ENCODE measurements around the gene KRTAP6-2. TPM values are rescaled to one million over a fixed set of nuclear protein-coding genes. Genes with fewer than 3 reads are reported as not detected.

Gene KRTAP6-2, protein sequence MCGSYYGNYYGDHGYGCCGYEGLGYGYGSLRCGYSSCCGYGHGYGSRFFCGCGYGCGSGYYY
- total RNA-seq, result not detected in 2 replicates

DNA sequence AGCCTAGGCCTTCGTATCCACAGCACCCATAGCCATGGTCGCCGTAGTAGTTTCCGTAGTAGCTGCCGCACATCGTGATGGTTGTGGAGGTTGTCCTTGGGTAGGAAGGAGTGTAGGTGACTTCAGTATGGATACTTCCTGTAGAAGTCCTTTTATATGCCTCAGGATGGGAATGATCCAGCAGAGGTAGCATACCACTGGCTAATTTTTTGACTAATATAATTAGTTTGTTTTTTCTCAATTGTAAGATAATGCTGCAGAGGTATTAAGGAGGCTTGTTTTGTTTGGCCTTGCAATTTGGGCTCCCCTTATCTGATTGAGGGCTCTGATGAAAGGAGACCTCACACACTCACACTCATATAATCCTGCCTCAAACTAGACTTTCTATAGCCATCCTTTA lies at the start of gene KRTAP6-2:
TSS of gene KRTAP6-2 (minus strand) at position 101 of the 400 bp plus-strand sequence. CDS start at position 73, 28 bp downstream.
- Mint-ChIP-seq H3K4me3 (no peak within 1 kb of the TSS), H3K27me3 (no peaks in the 10 kb centered on the region), H3K27ac (no peak within 1 kb of the TSS), H3K4me1 (no peaks in the 10 kb centered on the region), H3K9me3 (peaks cover 9% of the 10 kb centered on the region), H3K36me3 (ENCODE audit: low read depth) (no peaks in the 10 kb centered on the region)
- no peak for DNase-seq
- intact Hi-C loops (cut with micrococcal nuclease), result no loop called here

GRCh38 chr21:30646904-30647414 lies 48.3 kb upstream of the KRTAP6-2 start:
- Mint-ChIP-seq H3K9me3 (no peaks in the 10 kb centered on the region), H3K4me3 (no peak overlapping the region), H3K27ac (no peak overlapping the region), H3K4me1 (no peaks in the 10 kb centered on the region), H3K27me3 (peaks cover 2% of the 10 kb centered on the region), H3K36me3 (ENCODE audit: low read depth) (no peaks in the 10 kb centered on the region)
- DNase-seq, result no peak
- intact Hi-C loops (cut with micrococcal nuclease), result no loop called here

GRCh38 chr21:30642564-30642963 lies 43.9 kb upstream of the KRTAP6-2 start, which contains the start of gene KRTAP20-3:
Gene KRTAP20-3 (plus strand): TSS chr21:30642864.
- Mint-ChIP-seq H3K36me3 (ENCODE audit: low read depth) (no peaks in the 10 kb centered on the region), H3K4me1 (no peaks in the 10 kb centered on the region), H3K27me3 (no peaks in the 10 kb centered on the region), H3K27ac (no peak within 1 kb of the TSS), H3K4me3 (no peak within 1 kb of the TSS), H3K9me3 (no peaks in the 10 kb centered on the region)
- DNase-seq, result no peak
- intact Hi-C loops (cut with micrococcal nuclease), result no loop called here

DNA sequence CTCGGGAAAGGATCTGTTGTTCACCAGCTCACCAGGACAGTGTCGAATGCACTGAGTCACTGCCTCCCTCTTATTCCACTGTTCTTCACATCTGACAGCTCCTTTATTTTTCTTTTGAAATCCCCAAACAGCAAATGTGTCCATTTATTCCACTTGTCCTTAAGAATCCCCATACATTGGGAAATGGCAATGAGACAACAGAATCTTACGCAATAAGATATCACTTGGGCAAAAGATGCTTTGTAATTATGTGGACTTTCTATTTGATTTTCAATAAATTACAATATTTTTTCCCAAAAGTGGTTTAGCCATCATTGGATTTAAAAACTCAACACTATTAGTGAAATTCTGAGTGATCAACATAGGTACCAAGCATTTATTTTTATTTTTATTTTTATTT lies 40.0 kb upstream of the KRTAP6-2 start:
- H3K4me3 Mint-ChIP-seq, result no peak overlapping the region
- no peaks in the 10 kb centered on the region for H3K27me3 Mint-ChIP-seq
- H3K27ac Mint-ChIP-seq, result no peak overlapping the region
- no peaks in the 10 kb centered on the region for H3K36me3 Mint-ChIP-seq (ENCODE audit: low read depth)
- no peak for DNase-seq
- intact Hi-C loops (cut with micrococcal nuclease), result no loop called here
- no peaks in the 10 kb centered on the region for H3K9me3 Mint-ChIP-seq
- H3K4me1 Mint-ChIP-seq, result no peaks in the 10 kb centered on the region

DNA sequence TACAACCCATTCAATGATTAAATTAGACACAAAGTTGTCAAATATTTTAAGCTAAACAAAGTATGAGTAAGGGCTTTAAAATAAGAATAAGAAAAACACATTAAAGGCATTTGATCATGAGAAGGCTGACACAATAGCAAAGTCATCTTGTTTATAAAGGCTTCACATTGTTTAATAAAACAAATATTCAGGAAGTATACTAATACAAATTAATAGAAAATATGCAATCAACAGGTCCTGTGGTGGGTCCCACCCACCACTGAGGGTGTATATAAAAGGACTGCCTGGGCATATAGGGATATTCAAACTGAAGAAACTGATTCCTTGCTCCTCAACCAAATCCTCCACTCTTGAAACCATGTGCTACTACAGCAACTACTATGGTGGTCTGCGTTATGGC lies 36.2 kb upstream of the KRTAP6-2 start, which contains the start of gene KRTAP20-2:
TSS of gene KRTAP20-2 (plus strand) at position 301 of the 400 bp plus-strand sequence. CDS start at position 359, 58 bp downstream.
- Mint-ChIP-seq H3K4me1 (no peaks in the 10 kb centered on the region), H3K36me3 (ENCODE audit: low read depth) (no peaks in the 10 kb centered on the region), H3K27me3 (no peaks in the 10 kb centered on the region), H3K9me3 (no peaks in the 10 kb centered on the region), H3K4me3 (no peak within 1 kb of the TSS), H3K27ac (no peak within 1 kb of the TSS)
- DNase-seq, result no peak
- intact Hi-C loops (cut with micrococcal nuclease), result no loop called here

DNA sequence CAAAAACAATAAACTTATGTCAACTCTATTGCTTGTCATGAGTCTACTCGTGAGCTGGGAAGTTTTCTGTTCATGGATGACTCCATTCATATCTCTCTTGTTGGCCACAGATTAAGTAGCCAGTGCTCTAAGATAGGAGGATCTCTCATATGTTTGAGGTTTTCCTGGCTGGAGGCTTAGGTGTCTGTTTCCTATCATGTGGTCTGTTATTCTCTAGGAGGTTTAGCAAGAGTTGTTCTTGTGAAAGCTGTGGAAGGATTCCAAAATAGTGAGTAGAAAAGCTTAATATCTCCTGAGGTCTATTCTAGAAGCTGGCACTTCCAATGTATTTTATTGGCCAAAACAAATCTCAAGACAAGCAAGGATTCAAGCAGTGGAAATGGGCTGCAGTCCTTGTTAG lies 30.5 kb upstream of the KRTAP6-2 start:
- DNase-seq, result no peak
- Mint-ChIP-seq H3K9me3 (no peaks in the 10 kb centered on the region), H3K4me3 (no peak overlapping the region), H3K36me3 (ENCODE audit: low read depth) (no peaks in the 10 kb centered on the region), H3K4me1 (no peaks in the 10 kb centered on the region), H3K27ac (no peak overlapping the region), H3K27me3 (no peaks in the 10 kb centered on the region)
- intact Hi-C loops (cut with micrococcal nuclease), result no loop called here

DNA sequence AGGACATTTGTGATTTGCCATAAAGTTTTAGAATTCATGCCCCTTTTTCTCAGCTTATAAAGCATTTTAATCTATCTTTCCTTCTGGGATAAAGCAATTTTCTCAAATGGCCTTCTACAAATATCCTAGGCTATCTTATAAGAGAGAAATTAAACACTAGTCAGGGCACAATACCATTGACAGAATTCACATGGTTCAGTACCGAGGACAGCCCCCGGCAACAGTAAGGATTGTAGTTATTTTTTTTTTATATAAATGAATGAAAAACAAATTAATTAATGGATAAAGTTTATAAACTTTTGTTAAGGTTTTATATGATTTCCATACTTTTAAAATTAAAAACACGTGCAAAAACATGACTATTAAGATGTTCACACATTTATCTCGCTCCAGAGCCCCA lies 29.4 kb upstream of the KRTAP6-2 start:
- no peak overlapping the region for H3K4me3 Mint-ChIP-seq
- intact Hi-C loops (cut with micrococcal nuclease), result no loop called here
- H3K36me3 Mint-ChIP-seq (ENCODE audit: low read depth), result no peaks in the 10 kb centered on the region
- no peaks in the 10 kb centered on the region for H3K4me1 Mint-ChIP-seq
- no peaks in the 10 kb centered on the region for H3K27me3 Mint-ChIP-seq
- H3K27ac Mint-ChIP-seq, result no peak overlapping the region
- DNase-seq, result no peak
- H3K9me3 Mint-ChIP-seq, result no peaks in the 10 kb centered on the region

GRCh38 chr21:30625449-30626165 lies 26.9 kb upstream of the KRTAP6-2 start:
- H3K27ac Mint-ChIP-seq, result no peak overlapping the region
- intact Hi-C loops (cut with micrococcal nuclease), result no loop called here
- no peak for DNase-seq
- no peaks in the 10 kb centered on the region for H3K27me3 Mint-ChIP-seq
- H3K36me3 Mint-ChIP-seq (ENCODE audit: low read depth), result no peaks in the 10 kb centered on the region
- no peaks in the 10 kb centered on the region for H3K4me1 Mint-ChIP-seq
- no peaks in the 10 kb centered on the region for H3K9me3 Mint-ChIP-seq
- H3K4me3 Mint-ChIP-seq, result no peak overlapping the region

DNA sequence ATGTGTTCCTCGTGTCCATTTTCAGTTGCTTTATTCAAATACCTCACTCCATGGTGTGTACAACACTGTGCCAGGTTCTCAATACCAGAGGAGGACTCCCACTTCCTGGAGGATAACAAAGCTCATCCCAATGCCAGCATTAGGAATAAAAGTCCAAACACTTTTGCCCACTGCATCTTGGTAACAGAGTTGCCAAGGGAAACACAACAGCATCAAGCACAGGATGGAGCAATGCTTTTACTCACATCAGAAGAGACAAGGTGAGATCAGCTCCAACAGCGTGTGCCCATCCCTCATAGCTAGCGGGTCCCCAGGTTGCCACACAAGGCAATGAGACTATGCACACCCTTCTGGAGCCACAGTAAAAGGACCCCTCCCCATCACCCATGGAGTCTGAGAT lies 24.7 kb upstream of the KRTAP6-2 start:
- intact Hi-C loops (cut with micrococcal nuclease), result no loop called here
- no peak for DNase-seq
- no peaks in the 10 kb centered on the region for H3K27me3 Mint-ChIP-seq
- no peak overlapping the region for H3K4me3 Mint-ChIP-seq
- H3K36me3 Mint-ChIP-seq (ENCODE audit: low read depth), result no peaks in the 10 kb centered on the region
- H3K9me3 Mint-ChIP-seq, result no peaks in the 10 kb centered on the region
- no peak overlapping the region for H3K27ac Mint-ChIP-seq
- no peaks in the 10 kb centered on the region for H3K4me1 Mint-ChIP-seq

DNA sequence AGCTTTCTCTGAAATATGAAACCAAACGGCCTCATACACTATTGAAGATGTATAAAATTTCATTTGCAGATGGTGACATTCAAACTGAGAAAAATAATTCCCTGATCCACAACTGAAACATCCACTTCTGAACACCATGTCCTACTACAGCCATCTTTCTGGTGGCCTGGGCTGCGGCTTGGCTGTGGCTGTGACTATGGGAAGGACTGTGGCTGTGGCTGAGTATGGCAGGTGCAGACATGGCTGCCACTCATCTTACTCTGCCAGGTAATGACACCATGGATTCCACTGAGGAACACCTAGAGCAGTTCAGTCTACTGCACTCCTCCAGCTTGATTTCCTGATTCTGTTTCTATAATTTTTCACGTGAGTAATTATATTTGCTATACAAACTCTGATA lies 21.8 kb upstream of the KRTAP6-2 start, which contains the start of gene KRTAP20-4:
TSS of gene KRTAP20-4 (plus strand) at position 106 of the 400 bp plus-strand sequence.
- DNase-seq, result no peak
- no peak within 1 kb of the TSS for H3K27ac Mint-ChIP-seq
- H3K4me3 Mint-ChIP-seq, result no peak within 1 kb of the TSS
- no peaks in the 10 kb centered on the region for H3K27me3 Mint-ChIP-seq
- no peaks in the 10 kb centered on the region for H3K9me3 Mint-ChIP-seq
- intact Hi-C loops (cut with micrococcal nuclease), result no loop called here
- H3K4me1 Mint-ChIP-seq, result no peaks in the 10 kb centered on the region
- H3K36me3 Mint-ChIP-seq (ENCODE audit: low read depth), result no peaks in the 10 kb centered on the region

GRCh38 chr21:30620080-30620479 lies 21.4 kb upstream of the KRTAP6-2 start:
- no peaks in the 10 kb centered on the region for H3K4me1 Mint-ChIP-seq
- no peak overlapping the region for H3K4me3 Mint-ChIP-seq
- intact Hi-C loops (cut with micrococcal nuclease), result no loop called here
- no peak for DNase-seq
- no peaks in the 10 kb centered on the region for H3K9me3 Mint-ChIP-seq
- no peaks in the 10 kb centered on the region for H3K27me3 Mint-ChIP-seq
- no peak overlapping the region for H3K27ac Mint-ChIP-seq
- H3K36me3 Mint-ChIP-seq (ENCODE audit: low read depth), result no peaks in the 10 kb centered on the region

DNA sequence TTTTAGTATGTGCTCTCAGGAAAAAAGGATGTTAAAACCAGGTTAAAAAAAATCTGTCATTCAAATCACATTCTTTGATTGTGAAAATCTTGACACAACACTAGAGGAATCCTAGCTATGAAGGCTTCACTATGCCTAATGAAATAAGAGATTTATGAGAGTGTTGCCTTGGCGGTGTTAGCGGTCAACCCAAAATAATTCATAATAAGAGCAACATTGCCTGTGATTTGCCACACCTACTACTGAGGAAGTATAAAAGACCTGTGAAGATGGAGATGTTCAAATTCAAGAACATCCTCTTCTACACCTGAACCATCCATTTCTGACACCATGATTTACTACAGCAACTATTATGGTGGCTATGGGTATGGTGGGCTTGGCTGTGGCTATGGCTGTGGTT lies 17.4 kb upstream of the KRTAP6-2 start, which contains the start of gene KRTAP20-1:
TSS of gene KRTAP20-1 (plus strand) at position 301 of the 400 bp plus-strand sequence. CDS start at position 331, 30 bp downstream.
- H3K27me3 Mint-ChIP-seq, result no peaks in the 10 kb centered on the region
- H3K9me3 Mint-ChIP-seq, result no peaks in the 10 kb centered on the region
- intact Hi-C loops (cut with micrococcal nuclease), result no loop called here
- no peak within 1 kb of the TSS for H3K27ac Mint-ChIP-seq
- no peaks in the 10 kb centered on the region for H3K4me1 Mint-ChIP-seq
- no peak within 1 kb of the TSS for H3K4me3 Mint-ChIP-seq
- no peaks in the 10 kb centered on the region for H3K36me3 Mint-ChIP-seq (ENCODE audit: low read depth)
- no peak for DNase-seq

DNA sequence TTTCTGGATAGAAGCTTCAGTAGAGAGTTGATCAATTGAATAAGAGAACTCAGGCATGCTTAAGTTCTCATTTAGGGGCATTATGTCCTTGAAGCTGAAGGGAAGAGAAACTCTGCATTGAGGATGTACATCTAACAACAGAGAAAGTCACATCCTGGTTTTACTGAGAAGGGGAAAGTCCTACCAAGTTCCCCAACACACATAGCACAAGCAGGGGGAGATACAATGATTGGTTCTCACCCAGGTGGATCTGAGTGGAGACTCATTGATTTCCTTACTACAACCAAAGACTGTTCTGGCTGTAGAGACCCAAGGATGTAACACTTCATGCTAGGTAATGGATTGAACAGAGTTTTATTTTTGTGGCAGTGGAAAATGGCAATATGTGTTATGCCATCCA lies 16.5 kb upstream of the KRTAP6-2 start:
- intact Hi-C loops (cut with micrococcal nuclease), result no loop called here
- Mint-ChIP-seq H3K4me3 (no peak overlapping the region), H3K4me1 (no peaks in the 10 kb centered on the region), H3K27me3 (no peaks in the 10 kb centered on the region), H3K36me3 (ENCODE audit: low read depth) (no peaks in the 10 kb centered on the region), H3K27ac (no peak overlapping the region), H3K9me3 (no peaks in the 10 kb centered on the region)
- DNase-seq, result no peak

DNA sequence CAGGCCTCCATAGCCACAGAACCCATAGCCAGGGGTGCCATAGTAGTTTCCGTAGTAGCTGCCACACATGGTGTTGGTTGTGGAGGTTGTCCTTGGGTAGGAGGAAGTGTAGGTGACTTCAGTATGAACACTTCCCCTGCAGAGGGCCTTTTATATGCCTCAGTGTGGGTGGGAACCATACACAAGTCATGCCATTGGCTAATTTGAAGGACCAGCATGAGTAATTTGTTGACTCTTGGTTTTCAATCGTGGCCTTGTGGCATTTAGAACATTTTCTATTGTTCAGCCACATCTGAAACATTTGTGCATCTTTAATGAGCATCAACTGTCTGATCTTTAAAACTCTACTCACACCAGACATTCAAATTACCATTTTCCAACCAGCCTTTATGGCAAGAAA lies 15.1 kb upstream of the KRTAP6-2 start, which contains the start of gene KRTAP6-1:
TSS of gene KRTAP6-1 (minus strand) at position 95 of the 400 bp plus-strand sequence. CDS start at position 69, 26 bp downstream.
- H3K27me3 Mint-ChIP-seq, result no peaks in the 10 kb centered on the region
- H3K9me3 Mint-ChIP-seq, result no peaks in the 10 kb centered on the region
- H3K36me3 Mint-ChIP-seq (ENCODE audit: low read depth), result no peaks in the 10 kb centered on the region
- H3K4me1 Mint-ChIP-seq, result no peaks in the 10 kb centered on the region
- no peak within 1 kb of the TSS for H3K4me3 Mint-ChIP-seq
- intact Hi-C loops (cut with micrococcal nuclease), result no loop called here
- H3K27ac Mint-ChIP-seq, result no peak within 1 kb of the TSS
- no peak for DNase-seq

Data from activated CD4-positive, alpha-beta T cell treated with anti-CD3 and anti-CD28 coated beads, Interleukin-2, amount 10 ng/mL, durations not matched to agents 24 days and 14 days (primary cell).